Measurements from ENCODE around the gene KIAA0930.
A peak's percentile ranks its signal among the peaks of the same experiment; 100 is the strongest.
"Not testable (repeated sequence)": the region's sequence is repeated elsewhere in the genome, so short reads cannot be mapped to it uniquely, and the experiment has no call there.

KIAA0930 gene

DNA sequence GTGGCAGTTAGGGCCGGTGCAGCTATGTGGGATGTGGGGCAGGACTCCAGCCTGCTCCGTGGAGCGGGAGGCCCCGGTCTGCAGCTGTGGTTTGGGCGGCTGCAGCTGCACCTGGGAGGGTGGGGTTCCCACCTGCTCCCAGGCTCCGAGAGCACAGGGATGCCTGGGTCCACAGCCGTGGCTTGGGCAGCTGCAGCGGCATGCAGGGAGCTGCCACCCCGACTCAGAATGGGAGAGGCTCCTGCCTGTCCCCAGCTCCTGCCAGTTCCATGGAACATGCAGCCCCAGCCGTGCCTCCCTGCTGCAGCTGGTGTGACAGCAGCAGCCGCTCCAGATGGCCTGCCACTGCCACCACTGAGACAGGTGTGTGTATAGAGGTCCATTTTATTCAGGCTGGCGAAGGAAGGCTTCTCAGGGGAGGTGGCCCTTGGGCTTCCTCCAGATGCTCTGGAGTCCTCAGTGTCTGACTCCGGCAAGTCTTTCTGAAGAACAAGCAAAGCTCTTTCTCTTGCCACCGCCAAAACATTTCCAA, 22.3 kb upstream of the KIAA0930 start:
- no peak for DNase-seq

DNA sequence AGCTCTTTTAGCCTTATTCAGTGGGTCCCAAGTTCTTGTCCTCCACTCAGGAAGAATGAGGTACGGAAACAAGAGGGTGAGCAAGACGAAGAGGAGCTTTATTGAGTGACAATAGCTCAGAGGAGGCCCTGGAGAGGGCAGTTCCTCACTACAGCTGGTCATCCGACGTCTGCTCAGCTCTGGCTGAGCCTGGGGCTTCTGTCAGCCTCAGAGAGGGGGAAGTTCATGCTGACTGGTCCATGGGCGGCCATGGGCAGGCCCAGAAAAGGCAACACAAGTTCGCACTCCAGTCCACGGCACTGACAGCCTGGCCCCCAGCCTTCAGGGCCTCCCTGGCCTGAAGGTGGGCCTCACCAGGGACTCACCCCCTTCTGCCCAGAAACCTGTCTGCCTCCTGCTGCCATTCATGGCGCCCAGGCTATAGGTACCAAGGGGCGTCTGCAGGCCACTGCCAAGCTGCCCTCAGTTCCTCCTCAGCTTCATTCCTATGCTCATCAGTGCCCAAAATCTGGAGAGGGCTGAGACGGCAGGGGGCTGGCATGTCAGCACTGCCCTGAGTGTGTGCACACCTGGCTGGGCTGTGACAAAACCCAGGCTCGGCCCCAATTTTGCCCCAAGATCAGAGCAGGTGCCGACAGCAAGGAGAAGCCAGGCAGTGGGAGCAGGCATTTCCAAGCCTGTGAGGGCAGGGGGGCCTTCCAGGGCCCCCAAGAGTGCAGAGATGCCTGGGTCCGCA, 21.7 kb upstream of the KIAA0930 start:
- DNase-seq, result no peak

DNA sequence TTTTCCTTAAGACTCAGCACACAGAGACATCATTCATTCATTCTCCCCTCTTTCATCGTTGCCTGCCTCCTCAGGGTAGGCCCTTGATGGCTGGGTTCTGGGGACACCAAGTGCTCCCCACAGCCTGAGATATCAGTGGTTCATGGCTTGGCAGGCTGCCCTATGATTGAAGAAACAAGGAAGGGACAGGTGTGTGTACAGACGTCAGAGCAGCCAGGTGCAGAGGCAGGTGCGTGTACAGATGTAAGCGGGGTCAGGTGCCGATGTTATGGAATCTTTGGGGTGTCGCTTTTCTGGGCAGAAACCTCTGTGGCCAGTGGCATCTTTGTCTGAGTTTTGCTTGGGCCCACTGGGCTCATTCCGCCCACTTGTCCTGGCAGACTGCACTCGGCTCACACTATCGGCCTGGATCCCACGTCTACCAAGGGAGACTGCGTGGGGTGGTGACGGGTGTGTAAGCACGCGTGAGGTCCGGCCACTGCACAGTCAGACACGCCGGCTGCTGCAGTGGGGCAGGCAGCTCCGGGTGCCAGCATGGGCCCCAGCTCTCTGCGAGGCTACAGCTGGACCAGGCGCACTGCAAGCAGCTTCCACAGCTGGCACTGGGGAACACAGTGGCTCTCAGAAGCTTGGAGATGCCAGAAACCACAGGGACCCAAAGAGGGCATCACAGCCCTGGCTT, 20.9 kb upstream of the KIAA0930 start:
- no peak for DNase-seq

DNA sequence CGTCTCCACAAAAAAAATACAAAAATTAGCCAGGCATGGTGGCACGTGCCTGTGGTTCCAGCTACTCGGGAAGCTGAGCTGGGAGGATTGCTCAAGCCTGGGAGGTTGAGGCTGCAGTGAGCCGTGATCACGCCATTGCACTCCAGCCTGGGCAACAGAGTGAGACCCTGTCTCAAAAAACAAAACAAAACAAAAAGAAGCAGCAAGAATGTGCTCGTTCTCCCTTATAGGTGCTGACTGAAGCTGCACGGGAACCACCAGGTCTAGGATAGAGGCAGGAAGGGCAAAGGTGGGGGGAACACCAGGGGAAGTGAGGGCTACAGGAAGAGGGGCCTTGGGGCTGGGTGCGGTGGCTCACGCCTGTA, 19.7 kb upstream of the KIAA0930 start:
- not testable (repeated sequence) for DNase-seq

DNA sequence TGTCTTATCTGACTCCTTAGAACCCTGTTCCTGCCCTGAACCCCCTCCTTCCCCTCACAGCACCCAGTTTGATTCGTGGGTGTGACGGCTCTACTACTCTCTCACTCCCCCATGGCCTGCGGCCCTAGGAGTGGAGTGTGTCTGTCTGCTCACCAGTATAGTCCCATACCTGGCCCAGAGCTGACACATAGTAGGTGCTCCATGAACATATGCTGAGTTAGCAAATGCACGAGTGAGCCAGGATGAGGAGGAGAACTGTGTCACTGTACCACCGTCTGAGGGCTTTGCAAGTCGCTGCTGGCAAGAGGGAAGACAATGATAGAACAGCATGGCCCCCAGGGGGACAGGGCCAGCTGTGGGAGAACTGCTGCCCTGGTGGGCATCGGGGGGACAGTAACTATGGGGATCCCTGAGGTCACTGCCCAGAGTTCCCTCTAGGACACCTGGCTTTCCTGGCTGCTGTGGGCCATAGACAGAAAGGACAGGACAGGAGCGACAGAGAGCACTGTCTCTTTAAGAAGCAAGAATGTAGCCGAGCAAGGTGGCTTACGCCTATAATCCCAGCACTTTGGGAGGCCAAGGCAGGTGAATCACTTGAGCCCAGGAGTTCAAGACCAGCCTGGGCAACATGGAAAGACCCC, 19.2 kb upstream of the KIAA0930 start:
- no peak for DNase-seq

DNA sequence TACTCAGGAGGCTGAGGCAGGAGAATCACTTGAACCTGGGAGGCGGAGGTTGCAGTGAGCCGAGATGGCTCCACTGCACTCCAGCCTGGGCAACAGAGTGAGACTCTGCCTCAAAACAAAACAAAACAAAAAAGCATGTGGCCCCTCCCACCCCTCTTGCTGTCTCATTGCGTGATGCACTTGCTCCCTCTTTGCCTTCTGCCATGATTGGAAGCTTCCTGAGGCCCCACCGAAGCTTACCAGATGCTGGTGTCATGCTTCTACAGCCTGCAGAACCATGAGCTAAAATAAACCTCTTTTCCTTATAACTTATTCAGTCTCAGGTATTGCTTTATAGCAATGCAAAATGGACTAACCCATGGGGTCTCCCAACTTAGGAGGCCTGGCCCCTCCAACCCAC, 17.2 kb upstream of the KIAA0930 start:
- DNase-seq, result not testable (repeated sequence)

DNA sequence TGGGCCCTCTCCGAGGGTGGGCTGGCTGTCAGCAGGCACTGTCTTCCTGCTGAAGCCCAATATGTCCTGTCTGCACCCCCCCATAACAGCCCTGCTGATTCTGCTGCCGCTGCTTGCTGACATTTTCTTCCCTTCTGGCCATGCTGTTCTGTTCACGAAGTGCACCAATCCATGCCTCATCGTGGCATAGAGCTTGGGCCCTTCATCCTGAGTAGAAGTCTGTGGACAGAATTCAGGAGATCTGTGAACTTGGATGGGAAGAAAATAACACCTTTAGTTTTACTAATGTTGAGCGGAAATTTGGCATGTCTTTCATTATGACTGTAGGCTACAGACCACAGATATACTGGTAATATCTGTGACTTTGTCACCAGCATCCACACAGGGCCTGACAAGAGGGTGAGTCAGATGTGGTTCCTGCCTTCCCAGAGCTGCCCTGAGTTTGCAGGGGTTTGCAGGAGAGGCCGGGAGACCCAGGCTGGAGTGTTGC, 14.1 kb upstream of the KIAA0930 start:
- no peak for DNase-seq

- DNase-seq, result no peak
Observed at GRCh38 chr22:45254388-45254787, 13.7 kb upstream of the KIAA0930 start.

DNA sequence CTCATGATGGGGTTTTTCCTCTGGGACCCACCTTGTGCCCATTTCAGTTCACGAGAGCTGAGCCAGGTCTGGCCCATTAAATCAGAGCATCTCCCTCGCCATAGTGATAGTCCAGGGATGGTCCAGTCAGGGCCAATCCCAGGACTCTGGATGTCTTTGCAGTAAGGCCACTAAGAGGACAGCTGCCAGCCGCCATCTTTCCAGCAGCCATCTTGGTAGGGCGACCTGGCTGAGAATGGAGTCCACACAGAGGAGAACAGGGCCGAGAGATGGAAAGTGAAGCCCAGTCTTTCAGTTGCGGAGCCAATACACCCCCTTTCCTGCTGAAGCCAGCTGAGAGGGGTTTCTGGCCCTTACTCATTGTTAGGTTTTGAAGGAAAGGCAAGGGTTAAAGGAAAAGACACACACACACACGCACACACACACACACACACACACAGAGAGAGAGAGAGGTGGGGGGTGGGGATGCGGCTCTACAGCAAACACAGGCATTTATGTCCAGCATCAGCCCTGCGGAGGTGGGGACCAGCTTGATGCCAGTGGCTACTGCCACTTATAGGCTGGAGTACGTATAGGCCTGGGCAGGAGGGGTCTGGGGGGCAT, 12.4 kb upstream of the KIAA0930 start:
- DNase-seq, result no peak

DNA sequence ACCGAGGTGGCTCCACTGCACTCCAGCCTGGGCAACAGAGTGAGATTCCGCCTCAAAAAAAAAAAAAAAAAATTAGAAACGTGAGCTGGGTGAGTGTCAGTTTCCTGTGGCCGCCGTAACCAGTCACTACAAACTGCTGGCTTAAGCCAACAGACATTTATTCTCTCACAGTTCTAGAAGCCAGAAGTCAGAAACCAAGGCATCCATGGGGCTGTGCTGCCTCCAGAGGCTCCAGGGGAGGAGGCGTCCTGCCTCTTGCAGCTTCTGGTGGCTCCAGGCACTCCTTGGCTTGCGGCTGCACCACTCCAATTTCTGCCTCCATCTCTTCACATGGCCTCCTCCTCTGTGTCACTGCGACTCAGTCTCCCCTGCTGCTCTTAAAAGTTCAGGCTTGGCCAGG, 11.1 kb upstream of the KIAA0930 start:
- no peak for DNase-seq

DNA sequence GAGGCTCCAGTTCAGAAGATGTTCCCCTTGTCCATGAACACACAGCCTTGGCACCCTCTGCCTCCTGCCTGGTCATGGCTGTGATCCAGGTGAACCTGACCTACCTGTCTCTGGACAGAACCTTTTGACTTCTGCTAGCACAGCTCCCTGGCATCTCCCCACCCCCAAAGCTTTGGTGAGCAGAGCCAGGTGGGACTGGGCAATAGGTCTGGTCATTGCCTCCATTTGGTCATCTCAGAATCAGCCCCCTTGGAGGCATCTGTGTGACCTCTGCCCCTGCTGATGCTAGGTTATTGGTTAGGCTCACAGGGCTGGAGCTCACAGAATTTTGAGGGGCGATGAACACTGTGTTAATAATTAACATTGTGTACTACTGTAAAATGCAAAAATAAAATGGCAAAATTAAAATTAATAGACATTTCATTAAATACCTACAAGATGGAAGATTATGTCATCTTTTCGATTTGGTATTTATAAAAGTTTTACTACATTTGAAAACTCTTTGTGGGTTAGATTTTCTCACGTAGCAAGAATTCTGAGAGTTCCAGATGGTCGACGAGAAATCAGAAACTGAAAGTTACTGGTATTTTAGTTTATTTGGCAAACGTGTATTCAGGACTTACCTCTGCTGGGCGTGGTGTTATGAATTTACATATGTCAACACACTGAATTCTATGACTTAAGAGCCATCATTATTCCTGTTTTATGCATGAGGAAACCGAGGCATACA, 8.3 kb upstream of the KIAA0930 start:
- DNase-seq, result no peak

GRCh38 chr22:45246060-45246985, 5.6 kb upstream of the KIAA0930 start:
- DNase-seq, result no peak

DNA sequence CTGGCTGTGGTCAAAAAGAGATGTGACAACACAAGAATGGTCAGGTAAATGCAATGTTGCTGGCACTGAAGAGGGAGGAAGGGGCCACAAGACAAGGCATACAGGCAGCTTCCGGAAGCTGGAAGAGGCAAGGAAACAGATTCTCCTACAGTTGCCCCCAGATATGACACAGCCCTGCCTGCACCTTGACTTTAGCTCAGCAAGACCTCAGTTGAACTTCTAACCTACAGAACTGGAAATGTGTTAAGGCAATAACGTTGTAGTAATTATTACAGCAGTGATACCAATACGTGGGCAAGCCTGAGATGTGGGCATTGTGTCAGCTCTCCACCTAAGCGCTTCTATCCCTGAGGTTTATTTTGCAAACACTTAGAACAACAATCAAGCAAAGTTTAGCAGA, 4.2 kb upstream of the KIAA0930 start:
- DNase-seq, result no peak

DNA sequence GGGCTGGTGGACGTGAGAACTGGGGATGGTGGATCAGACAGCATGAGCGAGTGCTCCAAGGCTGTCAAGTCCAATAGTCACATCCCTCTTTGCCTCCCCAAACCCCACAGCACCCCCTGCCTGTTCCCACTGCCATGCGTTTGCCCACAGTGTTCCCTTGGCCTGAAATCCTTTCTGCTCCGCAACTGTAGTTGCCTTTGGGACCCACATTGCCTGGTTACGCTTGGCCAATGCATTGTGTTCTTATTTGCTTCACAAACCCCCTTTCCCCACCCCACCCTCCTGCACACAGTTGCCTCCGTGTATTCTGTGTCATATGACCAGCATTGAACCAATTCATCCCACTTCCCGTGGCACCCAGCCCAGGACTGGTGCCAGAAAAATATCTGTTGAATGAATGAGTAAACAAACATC, 2.1 kb upstream of the KIAA0930 start:
- peak; percentile 37 for DNase-seq

- DNase-seq, result peak; percentile 59
Observed at GRCh38 chr22:45240104-45240809, 437 bp downstream of the KIAA0930 start.

GRCh38 chr22:45239681-45240051, 1.0 kb downstream of the KIAA0930 start:
- no peak for DNase-seq

DNA sequence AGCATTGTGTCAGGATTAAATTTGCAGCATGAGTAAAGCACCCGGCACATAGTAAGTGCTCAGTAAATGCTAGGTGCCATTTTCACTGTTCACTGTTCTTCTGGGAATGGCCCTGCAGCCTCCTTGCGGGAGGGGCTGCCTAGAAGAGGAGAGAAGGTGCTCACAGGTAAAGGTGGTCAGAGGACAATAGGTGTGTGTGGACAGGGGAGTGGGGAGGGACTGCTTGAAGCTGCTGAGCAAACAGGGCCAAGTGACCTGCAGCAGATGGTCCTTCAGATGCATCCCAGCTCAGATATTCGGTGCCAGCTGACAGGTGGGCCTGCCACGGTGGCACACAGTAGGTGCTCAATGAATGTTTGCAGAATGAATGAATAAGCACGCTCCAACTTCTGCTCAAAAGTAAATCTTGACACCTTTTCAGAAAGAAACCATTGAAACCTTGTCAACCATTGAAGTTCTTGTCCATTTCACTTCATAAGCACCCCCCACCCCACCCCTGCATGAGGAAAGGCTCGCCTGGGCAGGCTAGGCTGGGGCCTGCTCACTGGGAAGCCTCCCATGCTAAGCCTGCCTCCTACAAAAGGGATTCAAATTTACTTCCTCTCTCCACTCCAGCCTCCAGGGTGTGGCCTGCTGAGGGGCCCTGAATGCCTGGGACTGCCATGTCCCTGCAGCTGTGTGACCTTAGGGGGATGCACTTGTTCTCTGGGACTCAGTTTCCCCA, 1.6 kb downstream of the KIAA0930 start:
- DNase-seq, result peak; percentile 45

- peak; percentile 82 for DNase-seq
Observed at GRCh38 chr22:45238076-45238956, 2.4 kb downstream of the KIAA0930 start.

Data from hematopoietic multipotent progenitor cell treated with erythropoietin and hydrocortisone succinate and interleukin-3 and kit ligand, for 6 days (in vitro differentiated cells).